Testis (tissue), 3 donors: Measurements from ENCODE around the gene ALG1. TPM values are rescaled to one million over a fixed set of nuclear protein-coding genes. Genes with fewer than 3 reads are reported as not detected.
A peak's percentile ranks its signal among the peaks of the same experiment; 100 is the strongest.
"Not testable (repeated sequence)": the region's sequence is repeated elsewhere in the genome, so short reads cannot be mapped to it uniquely, and the experiment has no call there.

Experiments
- DNase-seq: peaks from one replicate; pipeline ENCODE4 v3.0.0-alpha.2; 2019
- H3K27ac ChIP-seq, 2 donors: fragments of 200-600 bp; sonication (generic); one replicate each; pipeline ENCODE4 v1.5.1; 2019
- H3K27me3 ChIP-seq: fragments of 200-600 bp; sonication (generic); one replicate; pipeline ENCODE4 v1.5.1; 2019
- H3K36me3 ChIP-seq: fragments of 200-600 bp; sonication (generic); one replicate; pipeline ENCODE4 v1.5.1; 2017; ENCODE audit warnings: low read depth; ENCODE audit errors: missing control alignments
- H3K4me1 ChIP-seq: fragments of 200-600 bp; sonication (generic); one replicate; pipeline ENCODE4 v1.5.1; 2019
- H3K4me3 ChIP-seq, 2 donors: fragments of 200-600 bp; sonication (generic); one replicate each; pipeline ENCODE4 v1.5.1; 2017 to 2019
- H3K9me3 ChIP-seq: fragments of 200-600 bp; sonication (generic); one replicate; pipeline ENCODE4 v1.5.1; 2017
- CTCF ChIP-seq, 3 experiments: fragments of 450-650 bp in 2 of 3; fragments of 200-600 bp in 1 of 3; sonication (generic) in 1 of 3; IDR thresholded peaks; one replicate each; pipeline ENCODE4 v1.5.1; 2016 to 2019; ENCODE audit warnings: antibody characterized with exemption in 3 of 3, mild to moderate bottlenecking in 2 of 3, moderate library complexity in 1 of 3
- WGBS, 2 donors: methylation state at CpG; one replicate each; pipeline ENCODE4 v1.1.5; 2018; 5-methylcytosine and 5-hydroxymethylcytosine counted together
- intact Hi-C: fragments of 100-400 bp; cut with DNase I; formaldehyde crosslinking; loops from one replicate; pipeline ENCODE4 v1.15.1; 2023; ENCODE audit warnings: low total_unique reads
- polyA plus RNA-seq: library from polyadenylated mRNA; stranded (reverse); fragments of 350-450 nt; fragmentation: Illumina TruSeq; extraction: RNeasy Lipid Tissue Mini Kit (QIAGEN cat#74804); gene quantifications from one replicate; pipeline ENCODE4 v1.2.3, GENCODE V29; 2014; ENCODE audit warnings: low read depth, low replicate concordance; ENCODE audit not compliant: insufficient read depth
- total RNA-seq, 2 donors: library from RNA; depleted of rRNA; stranded (reverse); fragments of >200 nt; gene quantifications; one replicate each; pipeline ENCODE4 v1.2.3, GENCODE V29; 2016

The ALG1 gene
- total and polyA plus RNA-seq, 3 donors from 2014 or later: 34.3 to 54.3 (median 35.9) TPM

GRCh38 chr16:5084099-5084731 is 12.6 kb downstream of the ALG1 start:
- H3K4me3 ChIP-seq, H3K27me3 ChIP-seq, H3K9me3 ChIP-seq, H3K36me3 ChIP-seq, intact Hi-C loops, H3K27ac ChIP-seq, H3K4me1 ChIP-seq, DNase-seq: not testable (repeated sequence)
- 75 to 88% methylated on average over 11 of the region's 11 CpGs for WGBS, 2 donors

- intact Hi-C loops: not testable (repeated sequence)
- 71 to 77% methylated on average over 8 to 10 of the region's 10 CpGs for WGBS, 2 donors
- DNase-seq: peak; percentile 62
These were observed 13.2 kb downstream of the ALG1 start for GRCh38 chr16:5084802-5085201.

GRCh38 chr16:5085716-5086115 is 14.1 kb downstream of the ALG1 start:
- H3K4me3 ChIP-seq, H3K27ac ChIP-seq, H3K36me3 ChIP-seq, H3K4me1 ChIP-seq, intact Hi-C loops, DNase-seq, H3K27me3 ChIP-seq, H3K9me3 ChIP-seq: not testable (repeated sequence)
- 88 to 97% methylated on average over 11 of the region's 11 CpGs for WGBS, 2 donors

More at GRCh38 chr16:5084802-5085201, 13.2 kb downstream of the ALG1 start:
- H3K27me3 ChIP-seq, H3K4me1 ChIP-seq, H3K27ac ChIP-seq, H3K9me3 ChIP-seq, H3K36me3 ChIP-seq, H3K4me3 ChIP-seq: not testable (repeated sequence)
- peak in 2 of 3 experiments; percentile 45 to 55 for TF ChIP-seq CTCF (IDR thresholded peaks at IDR 0.05)

- H3K36me3 ChIP-seq, H3K27ac ChIP-seq, DNase-seq, H3K27me3 ChIP-seq, H3K4me1 ChIP-seq, H3K4me3 ChIP-seq, intact Hi-C loops, H3K9me3 ChIP-seq: not testable (repeated sequence)
- 91 to 92% methylated on average over 10 to 18 of the region's 18 CpGs for WGBS, 2 donors
These were observed 16.6 kb downstream of the ALG1 start for GRCh38 chr16:5088086-5088790.

- intact Hi-C loops: not testable (repeated sequence)
These were observed 17.3 kb downstream of the ALG1 start for GRCh38 chr16:5088936-5089335.

GRCh38 chr16:5089911-5090555 is 18.4 kb downstream of the ALG1 start:
- H3K27ac ChIP-seq, H3K4me1 ChIP-seq, H3K27me3 ChIP-seq, H3K4me3 ChIP-seq, H3K9me3 ChIP-seq, DNase-seq, H3K36me3 ChIP-seq, intact Hi-C loops: not testable (repeated sequence)
- WGBS, 2 donors: 83 to 89% methylated on average over 17 to 26 of the region's 26 CpGs

More at GRCh38 chr16:5088936-5089335, 17.3 kb downstream of the ALG1 start:
- 90 to 94% methylated on average over 7 to 15 of the region's 17 CpGs for WGBS, 2 donors
- not testable (repeated sequence) for H3K9me3 ChIP-seq, H3K4me1 ChIP-seq, H3K27me3 ChIP-seq, H3K36me3 ChIP-seq, H3K27ac ChIP-seq, H3K4me3 ChIP-seq, DNase-seq

GRCh38 chr16:5090592-5090991 is 18.9 kb downstream of the ALG1 start:
- intact Hi-C loops, H3K4me1 ChIP-seq, DNase-seq, H3K9me3 ChIP-seq, H3K27ac ChIP-seq, H3K4me3 ChIP-seq, H3K36me3 ChIP-seq, H3K27me3 ChIP-seq: not testable (repeated sequence)
- 87 to 98% methylated on average over 9 of the region's 9 CpGs for WGBS, 2 donors

GRCh38 chr16:5093081-5093480 is 21.4 kb downstream of the ALG1 start:
- intact Hi-C loops: not testable (repeated sequence)

GRCh38 chr16:5093746-5094145 is 22.1 kb downstream of the ALG1 start:
- H3K36me3 ChIP-seq, H3K9me3 ChIP-seq, H3K4me3 ChIP-seq, intact Hi-C loops, H3K4me1 ChIP-seq, H3K27me3 ChIP-seq, H3K27ac ChIP-seq, DNase-seq: not testable (repeated sequence)
- WGBS, 2 donors: 76 to 81% methylated on average over 10 of the region's 11 CpGs

More at GRCh38 chr16:5093081-5093480, 21.4 kb downstream of the ALG1 start:
- H3K4me1 ChIP-seq, H3K27ac ChIP-seq, H3K27me3 ChIP-seq, H3K36me3 ChIP-seq, H3K9me3 ChIP-seq, H3K4me3 ChIP-seq, DNase-seq: not testable (repeated sequence)
- WGBS, 2 donors: 78 to 91% methylated on average over 7 to 8 of the region's 9 CpGs

GRCh38 chr16:5095145-5095830 is 23.6 kb downstream of the ALG1 start:
- intact Hi-C loops, H3K4me3 ChIP-seq, DNase-seq, H3K27ac ChIP-seq, H3K27me3 ChIP-seq, H3K4me1 ChIP-seq, H3K36me3 ChIP-seq, H3K9me3 ChIP-seq: not testable (repeated sequence)
- 65 to 76% methylated on average over 10 to 11 of the region's 11 CpGs for WGBS, 2 donors
